Measurements from ENCODE around the gene TMPO. TPM values are rescaled to one million over a fixed set of nuclear protein-coding genes. Genes with fewer than 3 reads are reported as not detected.
"Not testable (repeated sequence)": the region's sequence is repeated elsewhere in the genome, so short reads cannot be mapped to it uniquely, and the experiment has no call there.

TMPO gene
- total RNA-seq, 1 experiment from 2014 or later: 124 TPM

GRCh38 chr12:98594050-98594835 lies 78.9 kb downstream of the TMPO start:
- Histone ChIP-seq H3K4me3 (ENCODE audit: low read depth in 2 of 2, low read length in 2 of 2) (peak overlapping the region; percentile 56 to 88), H3K36me3 (ENCODE audit: control insufficient read depth, insufficient read depth, low read length) (peaks cover 36% of the 10 kb centered on the region), H3K9me3 (ENCODE audit: control insufficient read depth, insufficient read depth, low read depth, low read length) (no peaks in the 10 kb centered on the region), H3K27me3 (ENCODE audit: control insufficient read depth, insufficient read depth, low read length) (no peaks in the 10 kb centered on the region), H3K27ac (ENCODE audit: low read length) (peak overlapping the region; percentile 92), H3K4me1 (ENCODE audit: control insufficient read depth, insufficient read depth, low read length) (peaks cover 16% of the 10 kb centered on the region)
- intact Hi-C loops (cut with micrococcal nuclease; ENCODE audit: unreplicated experiment) (no loop called here), in situ Hi-C loops (cut with HindIII; ENCODE audit: low pct_unique_long_range_greater_than_20kb, low sequenced_read_pairs) (no loop called here)
- no TSS peak for BruUV-seq (replicated peaks)
- ATAC-seq (no peak; the same call in none of the 2 replicates), DNase-seq (ENCODE audit: low read depth, low spot score) (no peak)
- no peak for TF ChIP-seq SIN3A (IDR thresholded peaks at IDR 0.05; ENCODE audit: borderline replicate concordance, insufficient read depth, low read depth, low read length)
- TF ChIP-seq POLR2AphosphoS5 (IDR thresholded peaks at IDR 0.05; ENCODE audit: low read depth, low read length): no peak
- TF ChIP-seq, protein P1, sequence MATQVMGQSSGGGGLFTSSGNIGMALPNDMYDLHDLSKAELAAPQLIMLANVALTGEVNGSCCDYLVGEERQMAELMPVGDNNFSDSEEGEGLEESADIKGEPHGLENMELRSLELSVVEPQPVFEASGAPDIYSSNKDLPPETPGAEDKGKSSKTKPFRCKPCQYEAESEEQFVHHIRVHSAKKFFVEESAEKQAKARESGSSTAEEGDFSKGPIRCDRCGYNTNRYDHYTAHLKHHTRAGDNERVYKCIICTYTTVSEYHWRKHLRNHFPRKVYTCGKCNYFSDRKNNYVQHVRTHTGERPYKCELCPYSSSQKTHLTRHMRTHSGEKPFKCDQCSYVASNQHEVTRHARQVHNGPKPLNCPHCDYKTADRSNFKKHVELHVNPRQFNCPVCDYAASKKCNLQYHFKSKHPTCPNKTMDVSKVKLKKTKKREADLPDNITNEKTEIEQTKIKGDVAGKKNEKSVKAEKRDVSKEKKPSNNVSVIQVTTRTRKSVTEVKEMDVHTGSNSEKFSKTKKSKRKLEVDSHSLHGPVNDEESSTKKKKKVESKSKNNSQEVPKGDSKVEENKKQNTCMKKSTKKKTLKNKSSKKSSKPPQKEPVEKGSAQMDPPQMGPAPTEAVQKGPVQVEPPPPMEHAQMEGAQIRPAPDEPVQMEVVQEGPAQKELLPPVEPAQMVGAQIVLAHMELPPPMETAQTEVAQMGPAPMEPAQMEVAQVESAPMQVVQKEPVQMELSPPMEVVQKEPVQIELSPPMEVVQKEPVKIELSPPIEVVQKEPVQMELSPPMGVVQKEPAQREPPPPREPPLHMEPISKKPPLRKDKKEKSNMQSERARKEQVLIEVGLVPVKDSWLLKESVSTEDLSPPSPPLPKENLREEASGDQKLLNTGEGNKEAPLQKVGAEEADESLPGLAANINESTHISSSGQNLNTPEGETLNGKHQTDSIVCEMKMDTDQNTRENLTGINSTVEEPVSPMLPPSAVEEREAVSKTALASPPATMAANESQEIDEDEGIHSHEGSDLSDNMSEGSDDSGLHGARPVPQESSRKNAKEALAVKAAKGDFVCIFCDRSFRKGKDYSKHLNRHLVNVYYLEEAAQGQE (IDR thresholded peaks at IDR 0.05; ENCODE audit: insufficient read depth in 1 of 2, low read depth in 2 of 2, low read length in 1 of 2): no peak
- TF ChIP-seq TCF7L2 (IDR thresholded peaks at IDR 0.05; ENCODE audit: low read depth, low read length): no peak
- TF ChIP-seq CTCF (IDR thresholded peaks at IDR 0.05): no peak
- ChIA-PET CTCF (interaction anchor here (0.7 to 1.4 kb wide), 3 partner anchors 23 to 42 kb away, joined by 3 to 5 read pairs (median 4); no protein-coding TSS in a partner anchor), POLR2A (interaction anchor here (0.6 kb wide), 1 partner anchor 436 kb away, joined by 3 read pairs; no protein-coding TSS in a partner anchor)

GRCh38 chr12:98595243-98595988 lies 80.0 kb downstream of the TMPO start:
- peaks cover 16% of the 10 kb centered on the region for H3K4me1 ChIP-seq (ENCODE audit: control insufficient read depth, insufficient read depth, low read length)
- no peaks in the 10 kb centered on the region for H3K9me3 ChIP-seq (ENCODE audit: control insufficient read depth, insufficient read depth, low read depth, low read length)
- no peak for DNase-seq (ENCODE audit: low read depth, low spot score)
- TF ChIP-seq TCF7L2 (IDR thresholded peaks at IDR 0.05; ENCODE audit: low read depth, low read length): no peak
- no peak for TF ChIP-seq POLR2AphosphoS5 (IDR thresholded peaks at IDR 0.05; ENCODE audit: low read depth, low read length)
- TF ChIP-seq CTCF (IDR thresholded peaks at IDR 0.05): no peak
- no peak for TF ChIP-seq SIN3A (IDR thresholded peaks at IDR 0.05; ENCODE audit: borderline replicate concordance, insufficient read depth, low read depth, low read length)
- TF ChIP-seq, protein P1 (IDR thresholded peaks at IDR 0.05; ENCODE audit: insufficient read depth in 1 of 2, low read depth in 2 of 2, low read length in 1 of 2): no peak
- H3K4me3 ChIP-seq (ENCODE audit: low read depth in 2 of 2, low read length in 2 of 2): peak overlapping the region; percentile 56 to 88
- peaks cover 44% of the 10 kb centered on the region for H3K36me3 ChIP-seq (ENCODE audit: control insufficient read depth, insufficient read depth, low read length)
- CTCF ChIA-PET: interaction anchor here (0.7 to 1.4 kb wide), 3 partner anchors 28 to 151 kb away, joined by 3 to 5 read pairs (median 4); no protein-coding TSS in a partner anchor
- intact Hi-C loops (cut with micrococcal nuclease; ENCODE audit: unreplicated experiment): no loop called here
- peak overlapping the region; percentile 92 for H3K27ac ChIP-seq (ENCODE audit: low read length)
- ATAC-seq: no peak
- BruUV-seq (replicated peaks): no TSS peak
- in situ Hi-C loops (cut with HindIII; ENCODE audit: low pct_unique_long_range_greater_than_20kb, low sequenced_read_pairs): no loop called here
- H3K27me3 ChIP-seq (ENCODE audit: control insufficient read depth, insufficient read depth, low read length): no peaks in the 10 kb centered on the region
- POLR2A ChIA-PET: interaction anchor here (0.6 to 0.8 kb wide), 2 partner anchors 20 to 702 kb away, joined by 3 read pairs; no protein-coding TSS in a partner anchor

- Histone ChIP-seq H3K36me3 (ENCODE audit: control insufficient read depth, insufficient read depth, low read length) (peaks cover 61% of the 10 kb centered on the region), H3K4me1 (ENCODE audit: control insufficient read depth, insufficient read depth, low read length) (peaks cover 16% of the 10 kb centered on the region)
- POLR2A ChIA-PET; intact Hi-C loops (cut with micrococcal nuclease; ENCODE audit: unreplicated experiment); CTCF ChIA-PET; H3K9me3 ChIP-seq (ENCODE audit: control insufficient read depth, insufficient read depth, low read depth, low read length); H3K27ac ChIP-seq (ENCODE audit: low read length); ATAC-seq; H3K4me3 ChIP-seq (ENCODE audit: low read depth in 2 of 2, low read length in 2 of 2); BruUV-seq (replicated peaks); H3K27me3 ChIP-seq (ENCODE audit: control insufficient read depth, insufficient read depth, low read length); DNase-seq (ENCODE audit: low read depth, low spot score); in situ Hi-C loops (cut with HindIII; ENCODE audit: low pct_unique_long_range_greater_than_20kb, low sequenced_read_pairs): not testable (repeated sequence)
Observed at GRCh38 chr12:98597313-98597712, 81.9 kb downstream of the TMPO start.
